GM21526 (cell line): Measurements from ENCODE around the gene PPM1B.
"Not testable (repeated sequence)": the region's sequence is repeated elsewhere in the genome, so short reads cannot be mapped to it uniquely, and the experiment has no call there.

Experiments
- ATAC-seq: cut with Tn5 transposase; IDR thresholded peaks from one replicate; pipeline ENCODE4 v1.9.1; 2021; ENCODE audit warnings: moderate library complexity; ENCODE audit not compliant: unreplicated experiment, low FRiP score

PPM1B gene

DNA sequence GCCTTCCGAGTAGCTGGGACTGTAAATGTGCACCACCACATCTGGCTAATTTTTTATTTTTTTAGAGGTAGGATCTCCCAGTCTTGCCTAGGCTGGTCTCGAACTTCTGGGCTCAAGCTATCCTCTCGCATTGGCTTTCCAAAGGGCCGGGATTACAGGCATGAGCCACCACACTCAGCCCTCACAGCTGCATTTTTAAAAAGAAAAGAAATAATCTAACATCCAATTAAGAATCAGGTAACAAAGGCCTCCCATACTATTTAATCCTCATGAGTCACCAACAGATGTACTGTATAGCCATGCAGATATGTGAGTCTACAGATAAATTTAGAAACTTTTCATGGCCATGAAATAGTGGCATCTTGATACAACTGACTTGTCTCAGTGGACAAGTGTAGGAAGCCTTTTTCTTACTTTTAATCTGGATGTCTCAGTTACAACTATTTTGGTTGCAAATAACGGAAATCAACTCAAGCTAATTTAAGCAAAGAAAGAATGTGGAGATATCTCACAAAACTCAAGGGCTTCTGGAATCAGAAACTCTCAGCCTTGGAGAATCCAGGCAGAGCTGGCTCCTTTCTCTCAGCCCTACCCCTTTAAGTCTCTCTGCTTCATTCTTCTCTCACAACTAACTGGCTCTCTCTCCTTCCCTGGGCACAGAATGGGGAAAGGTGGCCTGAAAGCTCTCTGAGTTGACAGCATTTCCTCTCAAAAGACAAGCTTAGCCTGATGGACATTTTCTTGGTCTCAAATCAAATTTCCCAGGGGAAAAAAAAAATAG is 12.8 kb upstream of the PPM1B start:
- ATAC-seq, result no peak

DNA sequence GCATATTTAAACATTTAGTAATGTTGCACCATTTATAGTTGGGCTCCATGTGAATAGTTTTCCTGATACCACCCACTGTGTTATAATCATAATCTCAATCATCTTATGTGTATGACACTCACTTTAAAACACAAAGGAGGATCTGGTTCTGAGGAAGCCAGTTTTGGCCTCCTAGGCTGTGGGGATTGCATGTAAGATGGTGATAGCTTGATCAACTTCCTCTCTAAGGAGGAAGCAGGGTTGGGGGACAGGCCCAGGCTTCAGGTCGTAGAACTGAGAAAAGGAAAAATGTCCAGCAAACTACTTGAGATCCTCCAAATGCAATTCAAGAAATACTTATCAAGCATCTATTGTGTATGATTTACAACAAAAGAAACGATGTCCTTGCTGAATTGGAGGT is 4.9 kb upstream of the PPM1B start:
- no peak for ATAC-seq

DNA sequence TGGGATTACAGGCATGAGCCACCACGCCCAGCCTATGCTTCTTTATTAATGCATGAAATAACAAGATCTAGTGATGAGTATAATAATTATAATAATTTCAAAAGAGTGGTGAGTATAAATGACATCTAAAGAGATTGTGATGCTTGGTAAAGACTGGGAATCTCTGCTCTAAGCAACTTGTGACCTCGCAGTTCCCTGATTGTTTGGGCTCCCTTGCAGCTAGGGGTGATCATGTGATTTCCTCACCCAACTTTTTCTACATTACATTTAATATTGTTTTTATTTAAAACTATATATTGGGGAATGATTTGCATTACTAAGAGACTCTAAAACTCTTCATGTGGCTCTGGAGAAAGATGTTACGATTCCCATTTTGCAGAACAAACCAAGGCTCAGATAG is 4.1 kb upstream of the PPM1B start:
- ATAC-seq, result no peak

DNA sequence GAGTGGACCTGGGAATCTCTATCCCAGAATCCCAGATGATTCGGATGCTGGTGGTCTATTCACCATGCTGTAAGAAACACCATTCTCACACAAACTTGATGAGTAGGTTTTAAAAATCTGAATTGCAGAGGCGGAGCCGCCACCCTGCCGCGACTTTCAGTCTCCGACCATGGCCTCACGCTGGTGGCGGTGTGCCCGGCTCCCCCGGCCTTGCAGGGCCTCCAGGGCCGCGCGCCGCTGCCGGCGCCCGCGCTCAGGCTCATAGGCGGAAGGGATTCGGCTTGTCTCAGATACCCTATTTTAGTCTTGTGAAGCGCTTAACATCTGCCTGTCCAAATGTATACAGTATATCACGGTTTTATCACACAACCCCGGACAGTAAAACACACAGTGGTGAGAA is 2.6 kb upstream of the PPM1B start:
- ATAC-seq, result no peak

DNA sequence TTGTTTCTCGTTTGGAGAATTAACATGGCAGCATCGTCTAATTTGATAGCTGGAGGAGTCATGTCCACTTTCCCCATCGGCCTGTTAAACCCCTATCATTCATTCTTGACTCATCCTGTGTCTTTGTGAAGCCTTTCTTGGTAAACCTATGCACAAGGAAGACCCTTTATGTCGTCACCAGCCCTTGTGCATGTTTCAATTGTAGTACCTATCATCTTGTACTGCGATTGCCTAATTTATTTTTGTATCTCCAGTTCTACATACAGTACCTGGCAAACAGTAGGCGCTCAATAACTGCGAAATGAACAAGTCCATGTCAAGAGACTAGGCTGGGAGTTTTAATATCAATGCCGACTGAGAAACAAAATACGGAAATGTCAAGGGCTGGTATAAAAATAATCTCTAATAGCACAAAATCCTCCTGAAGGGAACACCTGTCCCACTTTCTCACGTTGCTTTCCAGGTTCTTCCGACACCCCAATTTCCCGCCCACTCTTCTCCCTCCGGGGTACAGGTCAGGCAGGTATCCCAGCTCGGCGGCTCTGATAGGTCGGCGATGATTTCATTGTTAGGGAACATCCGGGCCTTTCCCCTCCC is 1.3 kb upstream of the PPM1B start:
- ATAC-seq, result no peak

- ATAC-seq, result peak; percentile 79
Observed at GRCh38 chr2:44167908-44168680, 581 bp upstream of the PPM1B start.

- peak; percentile 16 for ATAC-seq
Observed at GRCh38 chr2:44169155-44169898, 652 bp downstream of the PPM1B start.

- ATAC-seq, result no peak
Observed at GRCh38 chr2:44170311-44170717, 1.6 kb downstream of the PPM1B start.

DNA sequence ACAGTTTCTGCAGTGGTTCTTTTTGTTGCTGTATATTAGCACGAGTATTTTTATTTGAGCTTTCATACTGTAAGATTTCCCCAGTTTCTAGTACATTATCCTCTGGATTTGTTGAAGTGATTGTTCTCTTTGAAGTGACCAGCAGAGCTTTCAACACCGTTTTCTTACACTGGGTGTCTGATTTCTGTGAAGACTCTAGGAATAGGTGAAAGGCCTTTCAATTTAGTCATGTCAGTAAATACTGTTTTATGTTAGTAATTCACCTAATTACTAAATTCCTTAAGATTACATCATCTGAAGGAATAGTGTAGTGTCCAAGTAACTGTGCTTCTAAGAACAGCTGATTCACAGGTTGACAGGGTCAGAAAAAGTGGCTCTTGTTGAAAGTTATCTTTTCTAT is 2.3 kb downstream of the PPM1B start:
- ATAC-seq, result no peak

DNA sequence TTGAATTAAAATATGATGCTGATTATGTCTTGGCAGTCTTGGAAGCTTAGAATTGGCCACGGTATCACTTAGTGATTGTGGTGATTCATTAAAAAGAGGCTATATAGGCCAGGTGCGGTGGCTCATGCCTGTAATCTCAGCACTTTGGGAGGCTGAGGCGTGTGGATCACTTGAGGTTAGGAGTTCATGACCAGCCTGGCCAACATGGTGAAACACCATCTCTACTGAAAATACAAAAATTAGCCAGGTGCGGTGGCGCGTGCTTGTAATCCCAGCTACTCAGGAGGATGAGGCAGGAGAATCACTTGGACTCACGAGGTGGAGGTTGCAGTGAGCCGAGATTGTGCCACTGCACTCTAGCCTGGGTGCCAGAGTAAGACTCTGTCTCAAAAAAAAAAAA is 2.8 kb downstream of the PPM1B start:
- ATAC-seq, result not testable (repeated sequence)

GRCh38 chr2:44172576-44172975 is 3.9 kb downstream of the PPM1B start:
- no peak for ATAC-seq

GRCh38 chr2:44178950-44179349 is 10.3 kb downstream of the PPM1B start:
- no peak for ATAC-seq

DNA sequence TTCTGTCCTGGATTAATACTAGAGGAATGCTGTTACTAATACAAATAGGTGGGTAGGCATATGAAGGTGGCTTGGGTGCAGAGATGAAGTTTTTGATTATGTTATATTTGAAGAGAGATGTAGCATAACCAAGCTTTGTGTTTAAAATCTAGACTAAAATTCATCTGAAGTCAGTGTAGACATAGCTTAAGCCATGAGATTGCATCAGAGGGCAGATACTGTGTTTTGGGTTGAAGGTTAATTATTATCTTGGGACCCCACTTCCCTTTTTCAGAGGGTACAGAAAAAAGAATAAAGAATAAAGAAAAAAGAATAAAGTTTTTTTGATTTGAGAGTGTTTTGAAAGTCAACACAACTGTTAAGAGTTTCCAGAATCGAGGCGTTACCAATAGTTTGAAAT is 13.0 kb downstream of the PPM1B start:
- no peak for ATAC-seq

DNA sequence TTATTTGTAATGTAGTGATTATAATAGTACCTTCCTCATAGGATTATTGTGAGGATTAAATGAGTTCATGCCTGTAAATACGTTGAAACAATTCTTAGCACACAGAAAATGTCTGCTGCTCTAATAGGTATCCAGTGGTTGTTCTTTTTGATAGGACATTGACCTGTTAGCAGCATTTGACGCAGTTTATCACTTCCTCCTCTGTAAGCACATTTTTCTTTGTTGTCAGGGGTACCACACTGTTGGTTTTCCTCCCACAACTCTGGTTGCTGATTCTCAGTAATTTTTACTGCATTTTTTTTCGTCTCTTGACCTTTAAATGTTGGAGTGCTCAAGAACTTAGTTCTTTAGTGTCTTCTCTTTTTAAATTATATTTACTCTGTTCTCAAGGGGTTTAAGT is 15.4 kb downstream of the PPM1B start:
- ATAC-seq, result no peak

- ATAC-seq, result no peak
Observed at GRCh38 chr2:44186810-44187209, 18.1 kb downstream of the PPM1B start.

- no peak for ATAC-seq
Observed at GRCh38 chr2:44187251-44187650, 18.6 kb downstream of the PPM1B start.

GRCh38 chr2:44188696-44189095 is 20.0 kb downstream of the PPM1B start:
- no peak for ATAC-seq

GRCh38 chr2:44189104-44189503 is 20.4 kb downstream of the PPM1B start:
- ATAC-seq, result no peak

GRCh38 chr2:44190526-44190925 is 21.9 kb downstream of the PPM1B start:
- no peak for ATAC-seq

DNA sequence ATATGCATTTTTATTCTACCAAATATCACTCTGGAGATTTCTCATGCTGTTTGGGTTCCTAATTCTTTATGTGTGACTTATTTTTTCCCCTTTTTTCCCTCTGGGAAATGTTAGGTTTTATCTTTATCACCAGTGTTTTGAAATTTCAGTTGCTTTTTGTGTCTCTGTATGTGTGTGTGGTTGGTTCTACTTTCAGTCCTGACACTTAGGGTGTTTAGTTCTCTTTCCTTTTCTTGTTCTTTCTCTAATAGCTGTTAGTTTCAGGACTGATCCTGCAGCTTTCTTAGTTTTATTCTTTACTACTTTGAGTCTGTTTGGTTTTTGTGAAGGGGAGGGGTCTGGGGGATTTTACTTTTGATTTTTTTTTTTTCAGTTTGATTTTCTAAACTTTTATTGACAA is 23.1 kb downstream of the PPM1B start:
- ATAC-seq, result peak; percentile 77

- ATAC-seq, result no peak
Observed at GRCh38 chr2:44192646-44193045, 24.0 kb downstream of the PPM1B start.
